SU-DHL-6 (cell line): ENCODE data around the gene MPRIP.

ENCODE experiments used
- H2AFZ ChIP-seq: fragments of 200-600 bp; sonication (generic); 2 replicates; pipeline ENCODE4 v1.6.1; 2014; ENCODE audit warnings: low read depth, mild to moderate bottlenecking, moderate library complexity, mixed read lengths, antibody characterized with exemption, low read length; ENCODE audit not compliant: severe bottlenecking
- H3F3A ChIP-seq: fragments of 200-600 bp; shearing (Covaris generic); 2 replicates; pipeline ENCODE4 v1.6.0; 2016; ENCODE audit warnings: antibody characterized with exemption, mild to moderate bottlenecking; ENCODE audit not compliant: insufficient read depth
- H3K27ac ChIP-seq: fragments of 200-600 bp; sonication (generic); 2 replicates; pipeline ENCODE4 v1.5.1; 2016; ENCODE audit warnings: low read depth, mild to moderate bottlenecking, low read length, moderate library complexity, mixed read lengths
- H3K27me3 ChIP-seq: fragments of 200-600 bp; sonication (generic), shearing (Covaris generic); 2 replicates; pipeline ENCODE4 v1.6.0; 2014; ENCODE audit warnings: mild to moderate bottlenecking, low read length
- H3K36me3 ChIP-seq: fragments of 200-600 bp; sonication (generic); 2 replicates; pipeline ENCODE4 v1.6.1; 2014; ENCODE audit warnings: mild to moderate bottlenecking, low read length, mixed read lengths
- H3K4me2 ChIP-seq: fragments of 300-600, 200-600 bp; shearing (Covaris generic), sonication (generic); 2 replicates; pipeline ENCODE4 v1.6.0; 2014; ENCODE audit warnings: low read length, low read depth, mild to moderate bottlenecking; ENCODE audit not compliant: poor library complexity, severe bottlenecking
- H3K4me3 ChIP-seq: fragments of 200-600 bp; sonication (generic); 2 replicates; pipeline ENCODE4 v1.5.1; 2014; ENCODE audit warnings: antibody characterized with exemption, low read length, mild to moderate bottlenecking, mixed read lengths; ENCODE audit not compliant: insufficient read depth, poor library complexity, severe bottlenecking
- H3K79me2 ChIP-seq: fragments of 200-600 bp; sonication (generic); 2 replicates; pipeline ENCODE4 v1.6.1; 2014; ENCODE audit warnings: mild to moderate bottlenecking, low read length, moderate library complexity; ENCODE audit not compliant: insufficient read depth
- H3K9ac ChIP-seq: fragments of 200-600 bp; sonication (generic); 2 replicates; pipeline ENCODE4 v1.7.0; 2014; ENCODE audit warnings: mild to moderate bottlenecking, low read length
- H3K9me2 ChIP-seq: fragments of 200-600 bp; sonication (generic); replicated peaks from 2 replicates; pipeline ENCODE4 v1.6.1; 2014; ENCODE audit warnings: low read length; ENCODE audit not compliant: insufficient read depth
- H3K9me3 ChIP-seq: fragments of 200-600 bp; sonication (generic); 2 replicates; pipeline ENCODE4 v1.6.1; 2014; ENCODE audit warnings: low read length, mixed read lengths; ENCODE audit not compliant: insufficient read depth
- H4K20me1 ChIP-seq: fragments of 200-600 bp; sonication (generic); 2 replicates; pipeline ENCODE4 v1.6.1; 2014; ENCODE audit warnings: low read depth, mild to moderate bottlenecking, antibody characterized with exemption, low read length, moderate library complexity, mixed read lengths
- CTCF ChIP-seq: fragments of 200-600 bp; sonication (generic); IDR thresholded peaks from one replicate; pipeline ENCODE4 v1.5.1; 2017; ENCODE audit warnings: antibody characterized with exemption, mild to moderate bottlenecking, low read length, moderate library complexity; ENCODE audit not compliant: insufficient read depth, poor library complexity, severe bottlenecking
- EZH2phosphoT487 ChIP-seq: fragments of 200-600 bp; sonication (generic), shearing (Covaris generic); conservative IDR thresholded peaks from 2 replicates; pipeline ENCODE4 v1.6.1; 2018; ENCODE audit warnings: mild to moderate bottlenecking, antibody characterized with exemption, low read length, moderate library complexity, mixed read lengths

MPRIP gene

GRCh38 chr17:17239832-17240231, 197.6 kb downstream of the MPRIP start:
- no peaks in the 10 kb centered on the region for H3K9me3 ChIP-seq
- no peaks in the 10 kb centered on the region for H3K9me2 ChIP-seq
- H3K4me3 ChIP-seq, result no peak overlapping the region
- peaks cover 32% of the 10 kb centered on the region for H3F3A ChIP-seq
- H3K4me2 ChIP-seq, result no peak overlapping the region
- no peaks in the 10 kb centered on the region for H4K20me1 ChIP-seq
- no peaks in the 10 kb centered on the region for H3K36me3 ChIP-seq
- H3K9ac ChIP-seq, result no peak overlapping the region
- H3K27me3 ChIP-seq, result no peaks in the 10 kb centered on the region
- TF ChIP-seq CTCF, result no peak
- no peak for TF ChIP-seq EZH2phosphoT487
- no peak overlapping the region for H2AFZ ChIP-seq
- no peak overlapping the region for H3K27ac ChIP-seq
- H3K79me2 ChIP-seq, result peaks cover 18% of the 10 kb centered on the region

GRCh38 chr17:17241656-17242055, 199.4 kb downstream of the MPRIP start:
- no peaks in the 10 kb centered on the region for H3K27me3 ChIP-seq
- peaks cover 9% of the 10 kb centered on the region for H3K36me3 ChIP-seq
- peaks cover 3% of the 10 kb centered on the region for H3K79me2 ChIP-seq
- no peak overlapping the region for H3K9ac ChIP-seq
- H3K4me2 ChIP-seq, result no peak overlapping the region
- H2AFZ ChIP-seq, result no peak overlapping the region
- no peaks in the 10 kb centered on the region for H3K9me3 ChIP-seq
- no peaks in the 10 kb centered on the region for H4K20me1 ChIP-seq
- no peak overlapping the region for H3K27ac ChIP-seq
- H3K4me3 ChIP-seq, result no peak overlapping the region
- TF ChIP-seq EZH2phosphoT487 (no peak), CTCF (no peak)
- H3F3A ChIP-seq, result peaks cover 38% of the 10 kb centered on the region
- no peaks in the 10 kb centered on the region for H3K9me2 ChIP-seq

GRCh38 chr17:17242246-17242645, 200.0 kb downstream of the MPRIP start:
- peaks cover 41% of the 10 kb centered on the region for H3F3A ChIP-seq
- no peaks in the 10 kb centered on the region for H3K9me2 ChIP-seq
- H3K9me3 ChIP-seq, result no peaks in the 10 kb centered on the region
- H3K79me2 ChIP-seq, result no peaks in the 10 kb centered on the region
- H3K4me2 ChIP-seq, result no peak overlapping the region
- H2AFZ ChIP-seq, result no peak overlapping the region
- H3K9ac ChIP-seq, result no peak overlapping the region
- no peaks in the 10 kb centered on the region for H4K20me1 ChIP-seq
- peaks cover 11% of the 10 kb centered on the region for H3K36me3 ChIP-seq
- H3K4me3 ChIP-seq, result no peak overlapping the region
- no peak overlapping the region for H3K27ac ChIP-seq
- TF ChIP-seq CTCF, result no peak
- no peak for TF ChIP-seq EZH2phosphoT487
- no peaks in the 10 kb centered on the region for H3K27me3 ChIP-seq
